Measurements from ENCODE around the gene TNFSF4. TPM values are rescaled to one million over a fixed set of nuclear protein-coding genes. Genes with fewer than 3 reads are reported as not detected.

The TNFSF4 gene
- total RNA-seq, 1 experiment from 2014 or later = 0.89 TPM

- Histone ChIP-seq H3K27ac (ENCODE audit: low read depth, low read length) (no peak overlapping the region), H3K36me3 (ENCODE audit: control insufficient read depth in 1 of 2, insufficient read depth in 2 of 2, low read length in 2 of 2) (no peaks in the 10 kb centered on the region), H3K9me3 (ENCODE audit: control insufficient read depth in 1 of 2, insufficient read depth in 1 of 2, low read depth in 1 of 2, low read length in 2 of 2) (peaks cover 0 to 17% of the 10 kb centered on the region in 2 experiments; a peak in 1 of 4 replicates), H4K20me1 (ENCODE audit: insufficient read depth) (no peaks in the 10 kb centered on the region), H3K9me2 (ENCODE audit: insufficient read depth) (no peaks in the 10 kb centered on the region), H3K79me2 (ENCODE audit: insufficient read depth, low read length) (no peaks in the 10 kb centered on the region), H3K4me2 (ENCODE audit: low read length) (no peak overlapping the region), H3K4me1 (ENCODE audit: control insufficient read depth in 1 of 2, insufficient read depth in 2 of 2, low read length in 2 of 2) (no peaks in the 10 kb centered on the region), H3K9ac (ENCODE audit: low read length) (no peak overlapping the region), H2AFZ (ENCODE audit: low read depth, low read length, poor library complexity, severe bottlenecking) (no peak overlapping the region), H3K4me3 (replicated peaks in 1 of 2; ENCODE audit: low read depth in 1 of 2, low read length in 2 of 2) (no peak overlapping the region), H3K27me3 (ENCODE audit: insufficient read depth, low read length) (no peaks in the 10 kb centered on the region)
- no peak for DNase-seq (ENCODE audit: low read depth, low spot score)
- ChIA-PET POLR2A (no interaction called here), CTCF (no interaction called here), RAD21 (ENCODE audit: low non-redundant PET in 1 of 2, low total read pairs in 2 of 2, uncharacterized antibody in 2 of 2, unreplicated experiment in 2 of 2) (no interaction called here)
- ATAC-seq = no peak
- TF ChIP-seq ATF3 (IDR thresholded peaks at IDR 0.05) (no peak), ELF1 (IDR thresholded peaks at IDR 0.05; ENCODE audit: borderline replicate concordance, low read depth) (no peak), SP1 (IDR thresholded peaks at IDR 0.05; ENCODE audit: low read depth) (no peak), EZH2phosphoT487 (IDR thresholded peaks at IDR 0.05; ENCODE audit: borderline replicate concordance) (no peak), EGR1 (IDR thresholded peaks at IDR 0.05; ENCODE audit: low read depth) (no peak), POLR2A (IDR thresholded peaks at IDR 0.05; ENCODE audit: borderline replicate concordance, extremely low read depth, insufficient read depth, insufficient read length) (no peak), REST (IDR thresholded peaks at IDR 0.05; ENCODE audit: low read depth) (no peak), YY1 (IDR thresholded peaks at IDR 0.05; ENCODE audit: extremely low read depth, insufficient replicate concordance, low read depth, low read length) (no peak)
- intact Hi-C loops (cut with micrococcal nuclease) = no loop called here
- no TSS peak for BruUV-seq (replicated peaks)
These were observed 34.6 kb upstream of the TNFSF4 start for GRCh38 chr1:173241528-173242347.
